Measurements from ENCODE around the gene SPATA3. TPM values are rescaled to one million over a fixed set of nuclear protein-coding genes. Genes with fewer than 3 reads are reported as not detected.
A peak's percentile ranks its signal among the peaks of the same experiment; 100 is the strongest.
"Not testable (repeated sequence)": the region's sequence is repeated elsewhere in the genome, so short reads cannot be mapped to it uniquely, and the experiment has no call there.

The SPATA3 gene
- total RNA-seq, 2 experiments from 2014 or later = not detected

GRCh38 chr2:231016566-231017230, 20.8 kb downstream of the SPATA3 start:
- TF ChIP-seq CTCF (IDR thresholded peaks at IDR 0.05) = no peak
- H3K9me3 Mint-ChIP-seq = no peaks in the 10 kb centered on the region
- peaks cover 3 to 10% of the 10 kb centered on the region in 2 experiments for H3K27me3 ChIP-seq (ENCODE audit: control insufficient read depth in 1 of 2, insufficient read depth in 2 of 2, low read length in 2 of 2)
- no peak for ATAC-seq (ENCODE audit: poor library complexity)
- H3K4me3 Mint-ChIP-seq = no peak overlapping the region
- H3K36me3 Mint-ChIP-seq (ENCODE audit: low read depth) = no peaks in the 10 kb centered on the region
- intact Hi-C loops (cut with DNase I, micrococcal nuclease) = no loop called here
- H3K36me3 ChIP-seq (ENCODE audit: insufficient read depth, low read length) = no peaks in the 10 kb centered on the region
- H3K4me1 Mint-ChIP-seq (ENCODE audit: low read depth) = no peaks in the 10 kb centered on the region
- DNase-seq = no peak
- H3K4me1 ChIP-seq (ENCODE audit: insufficient read depth, low read length) = no peaks in the 10 kb centered on the region
- no peaks in the 10 kb centered on the region for H3K9me3 ChIP-seq (ENCODE audit: control insufficient read depth in 1 of 2, insufficient read depth in 1 of 2, low read length in 2 of 2)
- no peak overlapping the region for H3K27ac ChIP-seq (ENCODE audit: low read depth in 1 of 2, low read length in 2 of 2)
- no peak overlapping the region for H3K27ac Mint-ChIP-seq
- no peak overlapping the region for H3K4me3 ChIP-seq (ENCODE audit: low read length)
- ChIA-PET CTCF (interaction anchor here (0.9 to 1.5 kb wide), 3 partner anchors 10 to 36 kb away, joined by 3 to 4 read pairs (median 3); no protein-coding TSS in a partner anchor), POLR2A (no interaction called here)
- H3K27me3 Mint-ChIP-seq = peaks cover 32% of the 10 kb centered on the region

DNA sequence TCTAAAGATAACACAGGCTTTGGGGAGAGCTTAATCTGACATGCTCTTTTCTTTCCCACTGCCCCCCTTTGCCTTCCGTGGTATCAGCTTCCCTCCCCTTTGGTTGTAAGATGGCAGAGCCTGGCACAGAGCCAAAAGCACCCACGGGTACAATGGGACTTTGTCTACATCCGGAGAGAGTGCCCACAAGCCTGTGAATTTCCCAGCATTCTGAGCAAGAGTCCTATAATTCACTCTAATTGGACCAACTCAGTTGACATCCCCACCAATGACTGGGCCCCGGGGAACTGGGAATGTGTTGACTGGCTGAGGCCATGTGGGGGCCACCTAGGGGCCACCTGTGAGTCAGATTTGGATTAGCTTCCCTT, 21.3 kb downstream of the SPATA3 start:
- Mint-ChIP-seq H3K36me3 (ENCODE audit: low read depth) (no peaks in the 10 kb centered on the region), H3K9me3 (no peaks in the 10 kb centered on the region), H3K27ac (no peak overlapping the region), H3K4me3 (no peak overlapping the region), H3K27me3 (peaks cover 32% of the 10 kb centered on the region), H3K4me1 (ENCODE audit: low read depth) (no peaks in the 10 kb centered on the region)
- no peaks in the 10 kb centered on the region for H3K36me3 ChIP-seq (ENCODE audit: insufficient read depth, low read length)
- ATAC-seq (ENCODE audit: poor library complexity) (no peak), DNase-seq (peak in 1 of 14 experiments; percentile 11)
- no peak overlapping the region for H3K27ac ChIP-seq (ENCODE audit: low read depth in 1 of 2, low read length in 2 of 2)
- CTCF ChIA-PET = interaction anchor here (0.9 to 1.5 kb wide), 3 partner anchors 10 to 35 kb away, joined by 3 to 4 read pairs (median 3); no protein-coding TSS in a partner anchor
- no peak overlapping the region for H3K4me3 ChIP-seq (ENCODE audit: low read length)
- H3K4me1 ChIP-seq (ENCODE audit: insufficient read depth, low read length) = no peaks in the 10 kb centered on the region
- POLR2A ChIA-PET = no interaction called here
- intact Hi-C loops (cut with DNase I, micrococcal nuclease) = no loop called here
- TF ChIP-seq CTCF (IDR thresholded peaks at IDR 0.05) = no peak
- H3K27me3 ChIP-seq (ENCODE audit: control insufficient read depth in 1 of 2, insufficient read depth in 2 of 2, low read length in 2 of 2) = peaks cover 3 to 10% of the 10 kb centered on the region in 2 experiments
- no peaks in the 10 kb centered on the region for H3K9me3 ChIP-seq (ENCODE audit: control insufficient read depth in 1 of 2, insufficient read depth in 1 of 2, low read length in 2 of 2)

DNA sequence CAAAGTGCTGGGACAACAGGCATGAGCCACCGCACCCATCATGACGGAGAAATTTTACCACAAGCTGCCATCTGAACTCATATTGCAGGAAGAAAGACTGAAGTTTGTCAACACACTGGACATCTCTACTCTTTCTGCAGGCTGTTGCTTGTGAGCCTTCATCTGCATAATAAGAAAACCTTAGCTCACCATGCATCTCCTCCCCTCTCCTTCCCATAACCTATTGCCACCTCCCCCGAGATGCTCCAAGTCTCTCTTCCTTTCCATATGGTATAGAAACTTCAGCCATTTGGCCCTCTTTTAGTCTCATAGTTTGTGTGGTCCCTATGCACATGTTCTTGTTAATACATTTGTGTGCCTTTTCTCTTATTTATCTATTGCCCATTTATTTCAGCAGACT, 22.3 kb downstream of the SPATA3 start:
- H3K9me3 ChIP-seq (ENCODE audit: control insufficient read depth in 1 of 2, insufficient read depth in 1 of 2, low read length in 2 of 2) = no peaks in the 10 kb centered on the region
- CTCF ChIA-PET = interaction anchor here (1.5 kb wide), 1 partner anchor 9 kb away, joined by 4 read pairs; no protein-coding TSS in a partner anchor

GRCh38 chr2:231025059-231025458, 29.1 kb downstream of the SPATA3 start:
- CTCF ChIA-PET; H3K9me3 Mint-ChIP-seq; ATAC-seq (ENCODE audit: poor library complexity); H3K27me3 ChIP-seq (ENCODE audit: control insufficient read depth in 1 of 2, insufficient read depth in 2 of 2, low read length in 2 of 2); H3K27ac ChIP-seq (ENCODE audit: low read depth in 1 of 2, low read length in 2 of 2); H3K9me3 ChIP-seq (ENCODE audit: control insufficient read depth in 1 of 2, insufficient read depth in 1 of 2, low read length in 2 of 2); intact Hi-C loops (cut with DNase I, micrococcal nuclease); DNase-seq; H3K4me3 ChIP-seq (ENCODE audit: low read length); H3K27ac Mint-ChIP-seq; POLR2A ChIA-PET; H3K4me3 Mint-ChIP-seq; H3K4me1 ChIP-seq (ENCODE audit: insufficient read depth, low read length); H3K4me1 Mint-ChIP-seq (ENCODE audit: low read depth); H3K36me3 ChIP-seq (ENCODE audit: insufficient read depth, low read length); H3K36me3 Mint-ChIP-seq (ENCODE audit: low read depth): not testable (repeated sequence)
- peaks cover 12% of the 10 kb centered on the region for H3K27me3 Mint-ChIP-seq

More for the DNA sequence above, 22.3 kb downstream of the SPATA3 start:
- DNase-seq = no peak
- ATAC-seq (ENCODE audit: poor library complexity) = no peak
- no peak overlapping the region for H3K27ac ChIP-seq (ENCODE audit: low read depth in 1 of 2, low read length in 2 of 2)
- H3K4me1 ChIP-seq (ENCODE audit: insufficient read depth, low read length) = no peaks in the 10 kb centered on the region
- intact Hi-C loops (cut with DNase I, micrococcal nuclease) = no loop called here
- peaks cover 3 to 10% of the 10 kb centered on the region in 2 experiments for H3K27me3 ChIP-seq (ENCODE audit: control insufficient read depth in 1 of 2, insufficient read depth in 2 of 2, low read length in 2 of 2)
- no peaks in the 10 kb centered on the region for H3K36me3 ChIP-seq (ENCODE audit: insufficient read depth, low read length)
- no peak for TF ChIP-seq CTCF (IDR thresholded peaks at IDR 0.05)
- no peak overlapping the region for H3K27ac Mint-ChIP-seq
- H3K27me3 Mint-ChIP-seq = peaks cover 25% of the 10 kb centered on the region
- POLR2A ChIA-PET = no interaction called here
- no peak overlapping the region for H3K4me3 ChIP-seq (ENCODE audit: low read length)
- H3K9me3 Mint-ChIP-seq = no peaks in the 10 kb centered on the region
- H3K4me3 Mint-ChIP-seq = no peak overlapping the region
- H3K36me3 Mint-ChIP-seq (ENCODE audit: low read depth) = no peaks in the 10 kb centered on the region
- no peaks in the 10 kb centered on the region for H3K4me1 Mint-ChIP-seq (ENCODE audit: low read depth)
